DOHH2 (cell line): ENCODE measurements around the gene NRAS.

Source experiments
- EZH2phosphoT487 ChIP-seq: fragments of 200-600 bp; sonication (generic); IDR thresholded peaks from 2 replicates; pipeline ENCODE4 v1.6.1; 2017; ENCODE audit warnings: borderline replicate concordance, mild to moderate bottlenecking, antibody characterized with exemption, low read length, moderate library complexity, mixed read lengths
- TF ChIP-seq, protein P1 (sequence below): fragments of 200-600 bp; sonication (generic); IDR thresholded peaks from one replicate; pipeline ENCODE4 v1.5.1; 2014; ENCODE audit warnings: antibody characterized with exemption, mild to moderate bottlenecking, low read depth, low read length; ENCODE audit not compliant: poor library complexity, severe bottlenecking

DNA sequence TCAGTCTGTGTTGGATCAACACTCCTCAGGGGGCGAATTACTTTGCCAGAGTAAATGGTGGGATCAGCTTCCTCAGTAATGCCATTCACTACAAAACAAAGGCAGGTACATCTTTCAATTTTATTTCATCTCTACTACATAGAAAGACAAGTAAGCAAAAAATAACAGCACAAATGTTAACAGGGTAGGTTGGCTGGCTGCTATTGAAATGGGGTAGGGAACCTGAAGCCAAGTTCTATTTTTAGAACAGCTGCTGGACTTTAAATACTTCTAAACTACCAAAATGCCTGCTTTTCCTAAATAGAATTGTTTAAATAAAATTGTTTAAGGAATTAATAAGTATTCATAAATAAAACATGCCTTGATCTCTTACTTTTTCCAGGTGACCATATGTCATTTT lies 7.3 kb upstream of the NRAS start:
- TF ChIP-seq, protein P1, sequence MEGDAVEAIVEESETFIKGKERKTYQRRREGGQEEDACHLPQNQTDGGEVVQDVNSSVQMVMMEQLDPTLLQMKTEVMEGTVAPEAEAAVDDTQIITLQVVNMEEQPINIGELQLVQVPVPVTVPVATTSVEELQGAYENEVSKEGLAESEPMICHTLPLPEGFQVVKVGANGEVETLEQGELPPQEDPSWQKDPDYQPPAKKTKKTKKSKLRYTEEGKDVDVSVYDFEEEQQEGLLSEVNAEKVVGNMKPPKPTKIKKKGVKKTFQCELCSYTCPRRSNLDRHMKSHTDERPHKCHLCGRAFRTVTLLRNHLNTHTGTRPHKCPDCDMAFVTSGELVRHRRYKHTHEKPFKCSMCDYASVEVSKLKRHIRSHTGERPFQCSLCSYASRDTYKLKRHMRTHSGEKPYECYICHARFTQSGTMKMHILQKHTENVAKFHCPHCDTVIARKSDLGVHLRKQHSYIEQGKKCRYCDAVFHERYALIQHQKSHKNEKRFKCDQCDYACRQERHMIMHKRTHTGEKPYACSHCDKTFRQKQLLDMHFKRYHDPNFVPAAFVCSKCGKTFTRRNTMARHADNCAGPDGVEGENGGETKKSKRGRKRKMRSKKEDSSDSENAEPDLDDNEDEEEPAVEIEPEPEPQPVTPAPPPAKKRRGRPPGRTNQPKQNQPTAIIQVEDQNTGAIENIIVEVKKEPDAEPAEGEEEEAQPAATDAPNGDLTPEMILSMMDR: no peak
- TF ChIP-seq EZH2phosphoT487: no peak
